ENCODE results near the gene KCMF1.
"Not testable (repeated sequence)": the region's sequence is repeated elsewhere in the genome, so short reads cannot be mapped to it uniquely, and the experiment has no call there.

The KCMF1 gene

GRCh38 chr2:84970868-84971509, at the start of gene KCMF1:
Gene KCMF1, plus strand, starts transcription at chr2:84971161. Its CDS starts 291 bp downstream, at chr2:84971452.
- peak; percentile 53 for DNase-seq (ENCODE audit: low read depth)

GRCh38 chr2:84923009-84923408, 48.0 kb upstream of the KCMF1 start:
- DNase-seq (ENCODE audit: low read depth) = no peak

- DNase-seq (ENCODE audit: low read depth) = no peak
Measured at GRCh38 chr2:84924173-84925106, 46.5 kb upstream of the KCMF1 start.

- no peak for DNase-seq (ENCODE audit: low read depth)
Measured at GRCh38 chr2:84925336-84925723, 45.6 kb upstream of the KCMF1 start.

GRCh38 chr2:84925724-84926376, 45.1 kb upstream of the KCMF1 start:
- peak; percentile 99 for DNase-seq (ENCODE audit: low read depth)

GRCh38 chr2:84927275-84927627, 43.7 kb upstream of the KCMF1 start:
- no peak for DNase-seq (ENCODE audit: low read depth)

GRCh38 chr2:84931384-84931821, 39.6 kb upstream of the KCMF1 start:
- no peak for DNase-seq (ENCODE audit: low read depth)

GRCh38 chr2:84938194-84938879, 32.6 kb upstream of the KCMF1 start:
- DNase-seq (ENCODE audit: low read depth) = no peak

- peak; percentile 41 for DNase-seq (ENCODE audit: low read depth)
Measured at GRCh38 chr2:84939426-84940087, 31.4 kb upstream of the KCMF1 start.

GRCh38 chr2:84940088-84940470, 30.9 kb upstream of the KCMF1 start:
- DNase-seq (ENCODE audit: low read depth) = no peak

- no peak for DNase-seq (ENCODE audit: low read depth)
Measured at GRCh38 chr2:84940831-84941412, 30.0 kb upstream of the KCMF1 start.

GRCh38 chr2:84942166-84942565, 28.8 kb upstream of the KCMF1 start:
- DNase-seq (ENCODE audit: low read depth) = no peak

GRCh38 chr2:84942964-84943421, 28.0 kb upstream of the KCMF1 start:
- no peak for DNase-seq (ENCODE audit: low read depth)

- DNase-seq (ENCODE audit: low read depth) = no peak
Measured at GRCh38 chr2:84944295-84944909, 26.6 kb upstream of the KCMF1 start.

GRCh38 chr2:84945838-84946203, 25.1 kb upstream of the KCMF1 start:
- DNase-seq (ENCODE audit: low read depth) = not testable (repeated sequence)

- no peak for DNase-seq (ENCODE audit: low read depth)
Measured at GRCh38 chr2:84946204-84947009, 24.6 kb upstream of the KCMF1 start.

GRCh38 chr2:84947010-84947593, 23.9 kb upstream of the KCMF1 start:
- DNase-seq (ENCODE audit: low read depth) = no peak

GRCh38 chr2:84953535-84953934, 17.4 kb upstream of the KCMF1 start:
- DNase-seq (ENCODE audit: low read depth) = no peak

GRCh38 chr2:84954329-84954728, 16.6 kb upstream of the KCMF1 start:
- no peak for DNase-seq (ENCODE audit: low read depth)
